Stimulated activated CD4-positive, alpha-beta T cell treated with anti-CD3 and anti-CD28 coated beads, Interleukin-15, amount 100 ng/mL, for 1 hour (primary cell): ENCODE measurements around the gene DHH.
"Not testable (repeated sequence)": the region's sequence is repeated elsewhere in the genome, so short reads cannot be mapped to it uniquely, and the experiment has no call there.

Experiments
- DNase-seq, 2 donors: peaks; one replicate each; pipeline ENCODE4 v3.0.0-alpha.2; 2020; ENCODE audit warnings: low read depth in 1 of 2, low spot score in 1 of 2

DHH gene

GRCh38 chr12:49094160-49094974, at the start of gene DHH:
TSS of gene DHH (minus strand) at chr12:49094801. CDS start at chr12:49094512, 289 bp downstream.
- DNase-seq: no peak

GRCh38 chr12:49144384-49144783, 49.8 kb upstream of the DHH start:
- DNase-seq: no peak

- DNase-seq: no peak
Observed at GRCh38 chr12:49138999-49139398, 44.4 kb upstream of the DHH start.

GRCh38 chr12:49138587-49138986, 44.0 kb upstream of the DHH start:
- DNase-seq: no peak

- DNase-seq: no peak
Observed at GRCh38 chr12:49137476-49137875, 42.9 kb upstream of the DHH start.

- not testable (repeated sequence) for DNase-seq
Observed at GRCh38 chr12:49136997-49137396, 42.4 kb upstream of the DHH start.

GRCh38 chr12:49133590-49133989, 39.0 kb upstream of the DHH start:
- no peak for DNase-seq

- no peak for DNase-seq
Observed at GRCh38 chr12:49133014-49133413, 38.4 kb upstream of the DHH start.

GRCh38 chr12:49131894-49132461, 37.4 kb upstream of the DHH start:
- DNase-seq: no peak

GRCh38 chr12:49131051-49131893, 36.7 kb upstream of the DHH start, which contains the start of gene TUBA1B:
TSS of gene TUBA1B (minus strand) at chr12:49131395. CDS start at chr12:49131300, 95 bp downstream.
- peak; percentile 82 to 89 for DNase-seq

GRCh38 chr12:49130151-49131050, 35.8 kb upstream of the DHH start:
- DNase-seq: peak; percentile 85 to 90

- DNase-seq: no peak
Observed at GRCh38 chr12:49129332-49130150, 34.9 kb upstream of the DHH start.

- DNase-seq: not testable (repeated sequence)
Observed at GRCh38 chr12:49127971-49128370, 33.4 kb upstream of the DHH start.

GRCh38 chr12:49126852-49127763, 32.5 kb upstream of the DHH start:
- no peak for DNase-seq

GRCh38 chr12:49121047-49121696, 26.6 kb upstream of the DHH start:
- DNase-seq: no peak

- no peak for DNase-seq
Observed at GRCh38 chr12:49111206-49111605, 16.6 kb upstream of the DHH start.

- peak; percentile 79 to 86 for DNase-seq
Observed at GRCh38 chr12:49110464-49111155, 16.0 kb upstream of the DHH start, which contains the start of gene LMBR1L. TSS of gene LMBR1L (minus strand) at chr12:49110847. CDS start at chr12:49110555, 292 bp downstream.
